TTC549 (cell line): ENCODE results near the gene CROCC2.

ENCODE experiments used
- FAIRE-seq: peaks from 2 replicates; lab custom pipeline; 2012; peaks lifted over from hg19 to GRCh38; lab: Jason Lieb, UNC

CROCC2 gene

DNA sequence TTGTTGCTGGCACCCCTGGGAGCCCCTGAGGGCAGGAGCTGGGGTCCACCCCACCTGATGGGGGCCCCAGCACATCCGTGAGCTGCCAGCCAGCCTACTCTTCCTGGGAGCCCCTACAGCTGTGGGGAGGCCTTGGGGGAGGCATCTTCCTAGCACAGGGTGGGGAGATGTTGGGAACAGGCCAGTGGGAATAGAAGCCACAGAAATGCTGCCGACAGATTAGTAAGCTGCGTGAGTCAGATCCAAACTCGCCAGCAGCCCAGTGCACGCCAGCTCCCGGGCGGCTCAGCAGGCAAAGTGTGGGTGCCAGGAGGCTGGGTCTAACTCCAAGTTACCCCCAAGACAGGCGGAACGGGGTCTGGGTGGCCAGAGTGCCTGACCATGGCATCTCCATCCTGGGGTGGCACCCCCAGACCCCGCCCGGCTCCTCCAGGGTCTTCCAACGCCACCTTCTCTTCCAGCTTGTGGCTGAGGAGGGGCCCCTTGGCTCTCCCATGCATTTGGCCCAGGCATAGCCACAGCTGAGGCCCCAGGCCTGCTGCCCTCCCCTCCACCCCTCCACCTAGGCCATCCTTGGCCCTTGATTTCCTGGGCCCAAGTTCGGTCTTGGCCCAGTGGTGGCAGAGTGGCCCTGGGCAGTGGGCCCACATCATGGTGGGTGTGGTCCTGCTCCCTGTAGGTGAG is 15.3 kb downstream of the CROCC2 start:
- FAIRE-seq, result no peak

DNA sequence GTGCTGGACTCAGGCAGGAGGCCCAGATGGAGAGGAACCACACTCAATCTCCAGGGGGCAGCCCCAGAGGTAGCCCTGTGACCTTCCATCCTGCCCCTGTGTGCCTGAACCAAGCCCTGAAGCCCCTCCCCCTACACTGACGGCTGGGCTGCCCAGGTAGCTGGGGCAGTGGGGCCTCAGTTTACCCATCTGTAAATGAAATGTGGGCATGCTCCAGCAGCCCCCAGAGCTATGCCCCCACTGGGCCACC is 15.8 kb downstream of the CROCC2 start:
- FAIRE-seq, result no peak

DNA sequence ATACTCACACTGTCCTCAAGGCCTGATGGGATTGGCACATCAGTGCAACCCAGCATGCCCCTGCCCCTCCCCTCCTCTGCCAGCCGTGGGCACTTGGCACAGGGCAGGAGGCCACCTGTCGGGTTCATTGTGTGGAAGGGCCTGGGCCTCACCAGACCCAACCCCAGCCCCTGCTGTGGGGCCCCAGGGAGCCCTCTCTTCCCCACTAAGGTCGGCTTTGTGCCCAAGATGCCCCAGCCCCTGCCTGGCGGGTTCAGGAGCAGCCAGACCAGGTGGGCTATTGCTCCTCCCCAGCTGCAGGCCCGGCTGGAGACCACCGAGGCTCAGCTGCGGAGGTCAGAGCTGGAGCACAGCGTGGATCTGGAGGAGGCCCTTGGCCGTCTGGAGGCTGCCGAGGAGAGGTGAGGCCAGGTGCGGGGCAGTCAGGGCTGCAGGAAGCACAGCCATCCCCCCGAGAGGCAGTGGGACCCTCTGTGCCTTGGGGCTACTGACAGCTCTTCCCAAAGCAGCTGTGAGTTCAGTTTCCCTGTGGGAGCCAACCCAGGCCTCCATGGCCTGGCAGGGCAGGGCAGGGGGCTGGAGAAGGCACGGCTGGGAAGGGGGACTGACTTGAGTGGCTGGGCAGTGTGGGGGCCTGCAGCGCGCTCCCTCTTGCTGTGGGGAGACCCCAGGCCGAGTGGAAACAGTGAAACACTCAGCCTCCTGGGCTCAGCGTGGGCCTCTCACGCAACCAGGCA is 16.3 kb downstream of the CROCC2 start:
- no peak for FAIRE-seq

DNA sequence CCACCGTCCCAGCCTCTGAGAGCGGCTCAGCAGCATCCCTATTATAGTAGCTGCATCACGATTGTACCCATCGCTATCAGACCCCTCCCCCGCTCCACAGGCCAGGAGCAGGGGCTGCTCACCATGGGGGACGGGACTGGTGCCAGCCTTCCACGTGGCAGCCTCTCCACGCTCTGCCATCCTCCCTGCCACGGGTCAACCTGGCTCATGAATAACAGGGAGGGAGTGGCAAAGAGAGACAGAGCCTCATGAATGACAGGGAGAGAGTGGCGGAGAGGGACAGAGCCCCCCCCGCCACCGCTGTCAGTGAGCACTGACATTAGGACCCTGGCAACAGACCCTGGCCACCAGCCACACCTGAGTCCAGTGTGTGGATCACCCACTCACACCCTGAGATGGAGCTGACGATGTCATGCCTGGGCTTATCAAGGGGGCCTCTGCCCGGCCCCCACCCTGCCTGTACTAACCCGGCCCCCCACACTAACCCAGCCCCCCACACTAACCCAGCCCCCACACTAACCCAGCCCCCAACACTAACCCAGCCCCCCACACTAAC is 16.9 kb downstream of the CROCC2 start:
- no peak for FAIRE-seq

DNA sequence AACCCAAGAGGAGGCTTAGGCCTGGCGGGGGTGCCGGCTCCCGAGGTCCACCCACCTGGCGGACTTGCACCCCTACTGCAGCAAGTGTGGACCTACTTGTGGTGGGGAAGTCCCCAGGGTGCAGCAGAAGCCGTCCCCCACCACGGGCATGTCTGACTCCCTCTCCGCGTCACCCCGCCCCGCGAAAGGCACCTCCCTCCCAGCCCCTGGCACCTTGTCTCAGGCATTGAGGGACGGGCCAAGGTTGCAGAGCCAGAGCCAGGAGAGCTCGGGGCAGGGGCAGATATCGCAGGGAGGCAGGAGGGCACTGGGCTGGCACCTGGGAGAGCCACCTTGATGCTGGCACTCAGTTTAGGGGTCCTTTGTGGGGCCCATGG is 19.0 kb downstream of the CROCC2 start:
- FAIRE-seq, result no peak

DNA sequence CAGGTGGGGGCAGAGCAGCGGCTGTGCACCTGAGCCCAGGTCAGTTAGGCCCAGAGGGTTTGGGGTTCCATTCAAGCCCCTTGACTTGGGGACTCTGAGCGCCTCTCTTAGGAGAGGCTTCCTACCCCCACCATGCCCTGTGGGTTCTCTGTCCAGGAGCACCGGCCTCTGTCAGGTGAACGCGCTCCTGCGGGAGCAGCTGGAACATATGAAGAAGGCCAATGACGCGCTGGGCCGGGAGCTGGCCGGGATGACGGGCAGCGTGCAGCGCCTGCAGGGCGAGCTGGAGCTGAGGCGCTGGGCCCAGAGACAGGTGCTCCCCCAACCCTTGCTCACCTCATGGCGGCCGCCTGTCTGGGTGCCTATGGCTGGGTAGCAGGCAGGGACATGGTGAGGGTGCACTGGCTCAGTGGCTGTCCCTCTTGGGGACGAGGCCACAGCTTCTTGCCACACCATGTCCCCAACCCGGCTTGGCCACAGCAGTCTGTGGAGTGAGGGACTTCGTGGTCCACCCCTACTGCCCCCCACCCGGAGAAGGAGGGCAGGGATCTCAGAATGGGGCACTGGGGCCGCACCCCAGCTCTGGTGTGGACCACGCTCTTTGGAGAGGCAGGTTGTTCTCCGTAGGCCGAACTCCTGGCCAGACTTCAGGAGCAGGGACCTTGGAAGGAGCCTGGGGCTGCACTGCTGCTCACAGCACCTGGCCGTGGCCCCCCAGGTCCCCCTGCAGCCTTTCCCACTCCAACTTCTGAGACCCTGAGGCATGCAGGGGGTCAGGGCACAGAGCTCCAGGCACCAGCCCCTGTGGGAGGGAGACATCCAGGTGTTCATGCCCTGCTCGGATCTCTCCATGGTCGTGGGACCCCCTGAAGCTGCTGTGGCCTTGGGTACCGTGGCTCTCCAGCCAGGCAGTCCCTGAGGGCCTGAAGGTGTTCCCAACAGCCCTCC is 19.7 kb downstream of the CROCC2 start:
- FAIRE-seq, result no peak

DNA sequence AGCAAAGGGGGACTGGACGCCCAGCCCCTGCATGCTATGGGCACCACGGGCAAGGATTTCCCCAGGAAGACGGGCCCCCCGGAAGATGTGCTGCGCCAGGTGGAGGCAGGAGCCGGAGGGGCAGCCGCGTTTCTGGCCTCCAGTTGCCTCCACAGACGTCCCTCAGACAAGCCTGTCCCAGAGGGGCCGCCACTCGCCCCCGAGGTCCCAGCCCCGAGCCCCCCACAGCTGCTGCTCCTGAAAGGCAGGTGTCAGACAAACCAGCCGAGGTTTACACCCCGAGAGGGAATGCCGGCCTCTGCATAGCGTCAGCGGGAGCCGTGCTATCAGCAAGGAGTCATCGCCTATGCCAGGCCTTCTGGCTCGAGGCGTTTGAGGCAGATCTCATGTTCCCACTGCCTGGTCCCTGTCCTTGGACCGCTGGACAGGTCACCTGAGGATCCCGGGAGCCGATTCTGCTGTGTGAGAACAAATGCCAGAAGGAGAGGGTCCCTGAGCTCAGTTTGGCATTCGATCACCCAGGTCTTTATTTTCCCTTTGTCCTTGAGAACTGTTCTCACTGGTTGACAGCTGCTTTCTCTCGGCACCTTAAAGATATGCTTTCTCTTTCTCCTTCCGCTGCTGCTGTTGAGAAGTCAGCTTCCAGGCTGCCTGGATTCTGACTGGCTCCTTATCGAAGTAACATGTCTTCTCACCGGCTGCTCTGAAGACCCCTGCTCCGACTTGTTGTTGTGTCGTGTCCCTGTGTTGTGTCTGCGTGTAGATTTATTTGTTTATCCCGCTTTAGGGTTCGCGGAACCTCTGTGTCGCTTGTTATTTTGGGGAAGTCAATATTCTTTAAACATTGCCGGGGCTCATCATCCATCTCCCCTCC is 20.6 kb downstream of the CROCC2 start:
- no peak for FAIRE-seq

DNA sequence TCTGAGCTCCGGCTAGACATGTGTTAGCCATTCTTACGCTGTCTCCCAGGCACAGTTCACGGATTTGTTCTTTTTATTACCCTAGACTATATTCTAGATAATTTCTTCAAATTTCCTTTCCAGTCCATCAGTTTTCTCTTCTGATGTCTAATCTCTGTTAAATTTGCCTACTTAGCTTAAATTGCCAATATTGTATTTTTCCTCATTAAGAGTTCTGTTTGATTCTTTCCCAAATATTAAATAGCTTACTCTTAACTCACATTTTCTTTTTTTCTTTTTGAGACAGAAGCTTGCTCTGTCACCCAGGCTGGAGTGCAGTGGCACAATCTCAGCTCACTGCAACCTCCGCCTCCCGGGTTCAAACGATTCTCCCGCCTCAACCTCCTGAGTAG is 21.2 kb downstream of the CROCC2 start:
- no peak for FAIRE-seq

DNA sequence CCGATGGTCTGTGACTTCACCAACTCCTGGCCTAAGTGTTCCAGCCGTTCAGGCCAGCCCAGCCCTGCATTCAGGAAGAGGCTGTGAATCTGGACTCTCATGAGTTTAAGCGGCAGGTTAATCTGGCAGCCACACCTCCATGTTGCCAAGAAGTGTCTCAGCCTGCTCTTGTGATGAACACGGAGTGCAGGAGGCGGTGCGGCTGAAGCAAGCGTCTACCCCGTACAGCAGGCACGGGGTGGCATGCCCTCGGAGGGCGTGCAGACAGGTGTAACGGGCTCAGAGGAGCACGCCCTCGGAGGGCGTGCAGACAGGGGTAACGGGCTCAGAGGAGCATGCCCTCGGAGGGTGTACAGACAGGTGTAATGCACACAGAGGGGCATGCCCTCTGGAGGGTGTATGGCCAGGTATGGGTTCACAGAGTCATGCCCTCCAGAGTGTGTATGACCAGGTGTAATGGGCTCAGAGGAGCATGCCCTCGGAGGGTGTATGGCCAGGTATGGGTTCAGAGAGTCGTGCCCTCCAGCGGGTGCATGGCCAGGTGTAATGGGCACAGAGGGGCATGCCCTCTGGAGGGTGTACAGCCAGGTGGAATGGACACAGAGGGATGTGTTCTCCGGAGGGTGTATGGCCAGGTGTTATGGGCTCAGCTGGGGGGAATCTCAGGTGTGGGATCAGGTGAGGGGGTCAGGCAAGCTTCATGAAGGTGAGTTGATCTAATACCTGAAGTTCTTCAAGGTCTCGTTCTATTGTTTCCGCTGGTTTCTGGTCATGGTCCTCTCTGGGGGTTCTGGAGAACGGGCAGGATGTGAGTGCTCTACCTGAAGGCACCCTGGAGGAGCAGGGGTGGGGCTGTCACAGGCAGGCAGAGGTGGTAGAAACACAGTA is 22.6 kb downstream of the CROCC2 start:
- FAIRE-seq, result no peak

DNA sequence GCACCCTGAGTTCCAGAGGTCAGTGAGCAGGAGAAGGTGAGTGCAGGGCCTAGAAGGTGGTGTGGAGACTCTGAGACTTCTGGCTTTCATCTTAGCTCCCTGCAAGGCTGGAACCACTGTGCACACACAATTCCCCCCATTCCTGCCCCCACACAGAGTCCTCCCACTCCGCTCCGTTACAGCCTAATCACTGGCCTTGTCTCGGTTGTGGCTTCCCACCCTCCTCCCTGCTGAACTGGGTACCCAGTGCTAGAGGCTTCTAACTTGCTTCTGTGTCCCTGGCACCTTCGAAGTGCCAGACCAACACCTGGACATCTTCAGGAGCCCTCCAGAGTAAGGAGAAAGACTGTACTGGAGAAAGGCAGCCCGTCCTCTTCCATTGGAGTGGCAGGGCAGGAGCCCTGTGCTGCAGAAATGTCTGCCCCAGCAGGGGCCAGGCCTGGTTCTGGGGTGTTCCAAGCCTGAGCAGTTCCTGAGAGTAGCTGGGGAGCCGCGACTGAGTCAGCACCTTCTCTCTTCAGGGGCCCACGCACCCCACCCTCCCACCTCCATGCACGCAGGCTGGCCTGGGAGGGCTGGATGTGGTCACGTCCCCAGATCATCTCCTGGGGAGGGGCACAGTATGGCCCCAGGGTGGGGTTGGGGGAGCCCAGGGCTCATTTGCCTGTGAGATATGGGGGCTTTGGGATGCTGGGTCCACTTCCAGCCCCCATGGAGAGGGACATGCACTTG is 23.4 kb downstream of the CROCC2 start:
- no peak for FAIRE-seq

DNA sequence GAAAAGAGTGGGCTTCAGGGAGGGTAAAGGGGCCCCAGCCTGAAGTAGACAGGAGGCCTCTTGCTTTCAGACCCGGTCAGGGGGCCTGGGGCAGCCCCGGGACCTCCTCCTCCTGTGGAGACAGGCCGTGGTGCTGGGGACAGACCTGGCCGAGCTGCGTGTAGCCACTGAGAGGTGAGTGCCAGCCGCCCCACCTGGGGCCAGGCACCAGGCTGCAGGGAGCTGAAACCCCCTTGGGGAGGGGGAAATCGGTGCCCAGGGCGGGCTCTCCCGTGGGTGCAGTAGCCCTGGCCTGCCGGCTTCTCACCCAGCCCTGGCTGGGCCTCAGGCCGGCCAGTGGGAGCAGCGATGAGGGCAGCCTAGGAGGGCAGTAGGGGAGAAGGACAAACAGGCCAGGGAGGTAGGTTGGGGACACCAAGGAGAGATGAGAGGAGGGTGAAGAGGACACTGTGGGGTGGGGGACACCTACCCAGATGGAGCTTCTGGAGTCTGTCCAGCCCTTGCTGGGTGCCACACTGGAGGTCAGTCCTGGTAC is 24.0 kb downstream of the CROCC2 start:
- no peak for FAIRE-seq

DNA sequence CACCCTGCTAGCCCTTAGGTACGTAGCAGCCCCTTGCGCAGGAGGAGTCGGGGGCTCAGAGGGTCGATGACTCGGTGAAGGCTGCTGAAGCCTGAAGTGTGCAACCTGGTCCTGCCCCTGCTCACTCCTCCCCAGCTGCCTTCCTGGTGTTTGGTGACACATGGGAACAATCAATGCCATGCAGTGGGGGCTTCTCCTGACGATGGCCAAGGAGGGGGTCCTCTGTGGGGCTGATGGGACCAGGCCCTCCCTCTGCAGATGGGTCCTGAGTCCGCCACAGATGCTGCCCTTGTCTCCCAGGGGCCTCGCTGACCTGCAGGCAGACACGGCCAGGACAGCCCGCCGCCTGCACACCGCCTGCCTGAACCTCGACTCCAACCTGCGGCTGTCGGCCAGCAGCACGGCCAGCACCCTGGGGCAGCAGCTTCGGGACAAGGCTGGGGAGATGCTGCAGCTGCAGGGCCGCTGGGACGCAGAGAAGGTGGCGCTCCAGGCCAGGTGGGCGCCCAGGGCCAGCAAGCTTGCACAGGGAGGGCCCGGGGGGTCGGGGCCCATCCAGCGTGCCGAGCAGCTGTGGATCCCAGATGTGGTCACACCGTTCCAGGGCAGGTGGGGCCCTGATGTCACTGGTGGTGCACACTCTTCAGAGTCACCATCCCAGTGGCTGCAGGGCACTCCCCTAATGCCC is 24.6 kb downstream of the CROCC2 start:
- no peak for FAIRE-seq

DNA sequence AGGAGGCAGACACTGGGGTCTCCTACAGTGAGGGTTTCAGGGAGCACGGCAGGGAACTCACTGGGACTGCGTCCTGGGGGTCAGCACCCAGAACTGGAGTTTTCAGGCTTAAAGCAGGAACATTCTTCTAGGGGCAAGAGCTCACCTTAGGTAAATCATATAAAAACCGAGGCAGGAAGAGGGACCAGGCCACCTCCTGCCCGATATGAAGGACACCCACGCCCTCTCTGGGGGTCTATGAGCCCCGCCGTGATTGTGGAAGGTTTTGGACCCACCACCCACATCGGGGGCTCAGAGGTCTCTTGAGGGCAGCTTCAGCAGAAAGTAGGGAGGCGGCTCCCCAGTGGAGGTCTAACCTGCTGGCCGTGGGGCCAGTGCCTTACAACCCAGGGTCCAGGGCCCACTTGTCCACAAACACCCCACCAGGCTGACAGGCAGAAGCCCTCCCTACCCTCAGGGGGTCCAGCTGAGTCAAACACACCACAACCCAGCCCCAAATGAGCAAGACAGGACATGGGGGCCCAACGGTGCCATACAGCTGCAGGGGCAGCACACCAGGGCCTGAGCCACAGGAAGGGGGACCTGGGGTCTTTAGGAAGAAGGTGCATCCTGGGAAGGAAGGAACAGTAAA is 25.3 kb downstream of the CROCC2 start:
- FAIRE-seq, result no peak

DNA sequence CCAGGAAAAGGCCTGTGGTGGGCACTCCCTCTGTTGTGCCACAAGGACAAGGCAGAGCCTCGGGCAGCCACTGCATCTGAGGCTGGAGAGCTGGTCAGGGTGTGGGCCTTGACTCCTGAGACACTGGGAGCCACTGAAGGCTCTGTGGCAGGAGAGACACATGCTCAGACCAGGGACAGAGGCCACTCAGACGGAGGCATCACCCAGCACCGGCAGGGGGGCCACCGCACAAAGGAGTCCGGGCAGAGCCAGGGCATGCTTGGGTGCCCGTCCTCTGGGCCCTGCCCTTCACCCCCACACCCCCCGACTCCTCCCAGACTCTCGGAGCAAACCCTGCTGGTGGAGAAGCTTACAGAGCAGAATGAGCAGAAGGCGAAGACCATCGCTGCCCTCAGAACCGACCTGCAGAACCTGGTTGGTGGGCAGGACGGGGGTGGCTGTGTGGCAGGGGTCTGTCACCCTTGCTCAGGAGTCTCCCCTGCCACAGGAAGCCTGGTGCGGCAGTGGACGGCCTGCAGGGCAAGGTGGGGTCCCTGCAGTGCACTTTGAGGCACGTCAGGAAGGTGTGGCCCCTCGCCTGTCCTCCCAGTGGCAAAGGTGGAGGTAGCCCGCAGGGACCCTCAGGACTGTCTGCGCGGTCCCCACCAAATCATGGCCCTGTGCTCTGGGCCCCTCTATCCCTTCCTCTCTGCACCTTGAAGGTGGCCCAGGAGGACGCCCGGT is 26.0 kb downstream of the CROCC2 start:
- FAIRE-seq, result no peak

DNA sequence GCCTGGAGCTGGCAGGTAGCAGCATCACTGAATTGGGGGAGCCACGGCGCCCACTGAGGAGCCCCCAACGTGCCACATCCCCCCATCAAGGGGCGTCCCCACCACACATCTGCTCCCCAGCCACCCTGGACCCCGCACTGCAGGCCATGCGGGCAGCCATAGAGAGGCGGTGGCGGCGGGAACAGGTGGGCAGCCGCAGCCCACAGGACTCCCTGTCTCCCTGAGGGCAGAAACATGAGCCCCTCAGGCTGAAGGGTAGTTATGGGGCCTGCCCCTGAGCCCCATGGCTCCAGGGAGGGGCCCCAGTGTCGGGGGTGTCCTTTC is 26.6 kb downstream of the CROCC2 start:
- FAIRE-seq, result no peak

DNA sequence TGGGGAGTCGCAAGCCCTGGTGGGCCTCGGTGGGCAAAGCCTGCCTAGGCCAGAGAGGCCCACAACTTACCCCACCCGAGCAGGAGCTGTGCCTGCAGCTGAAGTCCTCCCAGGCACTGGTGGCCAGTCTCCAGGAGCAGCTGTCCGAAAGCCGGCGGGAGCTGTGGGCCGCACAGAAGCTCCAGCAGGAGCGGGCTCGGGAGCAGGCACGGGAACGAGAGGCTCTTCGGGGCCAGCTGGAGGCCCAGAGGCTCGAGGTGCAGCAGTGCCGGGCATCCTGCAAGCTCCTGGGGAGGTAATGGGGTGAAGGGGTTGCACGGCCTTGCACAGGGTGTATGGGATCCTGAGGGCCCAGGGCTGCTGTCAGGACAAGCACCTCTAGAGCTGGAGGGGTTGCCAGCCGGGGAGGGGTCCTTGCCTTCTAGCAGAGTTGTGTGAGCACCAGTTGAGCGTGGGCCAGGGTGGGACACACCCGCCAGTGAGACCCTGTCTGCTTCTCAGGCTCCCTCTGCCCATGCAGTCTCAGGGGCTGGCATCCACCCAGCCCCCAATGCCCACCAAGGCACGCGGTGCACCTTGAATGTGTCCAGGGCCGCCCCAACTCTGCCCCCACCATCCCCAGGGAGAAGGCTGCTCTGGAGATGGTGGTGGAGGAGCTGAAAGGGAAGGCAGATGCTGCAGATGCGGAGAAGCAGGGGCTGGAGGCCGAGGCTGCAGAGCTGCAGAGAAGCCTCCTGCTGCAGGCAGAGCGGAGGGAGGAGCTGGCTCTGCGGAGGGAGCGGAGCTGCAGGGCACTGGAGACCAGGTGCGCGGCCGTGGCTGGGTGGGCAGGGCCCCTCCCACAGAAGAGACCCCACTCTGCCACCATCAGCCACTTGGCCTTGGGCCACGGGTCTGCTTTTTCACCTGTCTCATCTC is 27.2 kb downstream of the CROCC2 start:
- FAIRE-seq, result no peak

DNA sequence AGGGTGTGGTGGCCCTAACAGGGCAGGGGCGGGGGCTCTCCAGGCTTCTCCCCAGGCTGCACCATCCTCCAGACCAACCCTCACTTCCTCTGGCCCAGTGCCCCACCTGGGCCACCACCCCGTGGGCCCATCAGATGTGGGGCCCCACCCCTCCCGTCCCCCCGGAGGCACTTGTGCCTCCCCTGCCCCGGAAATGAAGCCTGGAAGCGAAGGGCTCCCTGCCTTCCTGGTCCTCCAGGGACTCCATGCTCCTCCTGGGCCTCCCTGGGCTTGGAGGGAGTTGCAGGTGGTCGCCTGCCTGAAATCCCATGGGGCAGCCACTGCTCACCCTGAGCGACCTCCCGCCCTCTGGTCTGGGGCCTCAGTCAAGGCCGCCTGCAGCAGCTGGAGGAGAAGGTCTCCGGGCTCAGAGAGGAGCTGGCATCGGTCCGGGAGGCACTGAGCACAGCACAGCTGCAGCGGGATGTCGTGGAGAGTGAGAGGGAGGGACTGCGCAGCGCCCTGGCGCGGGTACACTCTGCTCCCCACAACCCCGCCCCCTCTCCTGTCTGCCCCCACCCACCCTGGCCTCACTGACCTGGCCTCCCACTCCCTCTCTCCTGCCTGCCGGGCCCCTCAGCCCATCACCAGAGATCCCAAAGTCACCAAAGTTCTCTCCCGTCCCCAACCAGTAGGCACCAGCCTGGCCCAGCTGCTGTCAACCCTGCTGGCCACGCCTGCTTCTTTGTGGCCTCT is 28.0 kb downstream of the CROCC2 start:
- FAIRE-seq, result no peak
